ENCODE data around the gene CLEC18B. TPM values are rescaled to one million over a fixed set of nuclear protein-coding genes. Genes with fewer than 3 reads are reported as not detected.
"Not testable (repeated sequence)": the region's sequence is repeated elsewhere in the genome, so short reads cannot be mapped to it uniquely, and the experiment has no call there.

The CLEC18B gene
- total and polyA plus RNA-seq, 7 experiments from 2014 or later: 0.49 to 3.0 (median 1.5) TPM; not detected in 2

DNA sequence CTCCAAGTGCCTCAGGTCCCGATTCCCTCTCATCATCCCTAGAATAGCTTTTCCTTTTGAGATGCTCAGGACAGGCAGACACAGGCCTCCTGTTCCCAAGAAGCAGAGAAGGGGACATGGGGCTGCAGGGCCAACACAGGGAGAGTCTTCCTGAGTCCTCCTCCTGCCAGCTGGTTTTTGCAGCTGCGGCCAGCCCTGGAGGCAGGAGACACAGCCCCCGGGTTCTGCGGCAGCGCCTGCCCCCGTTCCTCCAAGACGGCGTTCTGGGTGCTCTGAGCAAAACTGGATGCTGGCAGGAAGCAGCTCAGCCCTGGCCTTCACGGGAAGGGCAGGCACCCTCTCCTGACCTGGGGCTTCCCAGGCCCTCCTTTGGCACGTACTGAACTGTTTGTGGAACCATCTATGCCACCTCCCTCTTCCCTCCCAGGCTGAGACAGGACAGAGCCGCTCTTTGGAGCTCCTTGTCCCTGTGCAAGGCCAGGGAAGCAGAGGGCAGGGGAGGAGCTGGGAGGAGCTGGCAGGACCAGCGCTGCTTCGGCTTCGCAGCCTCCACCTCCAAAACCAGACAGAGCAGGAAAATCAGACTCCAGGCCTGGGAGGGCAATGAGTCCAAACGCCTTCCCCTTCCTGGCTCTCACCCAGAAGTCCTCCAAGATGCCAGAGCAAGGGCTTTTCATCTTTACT, 22.9 kb downstream of the CLEC18B start:
- H3K27ac ChIP-seq (ENCODE audit: low read depth, low read length); H3K4me1 ChIP-seq (ENCODE audit: control insufficient read depth in 2 of 2, insufficient read depth in 2 of 2, low read length in 2 of 2); POLR2A ChIA-PET; H3K27ac Mint-ChIP-seq; H3K4me3 Mint-ChIP-seq; H3K9me3 Mint-ChIP-seq; H3K36me3 ChIP-seq (ENCODE audit: control insufficient read depth in 2 of 3, insufficient read depth in 3 of 3, low read length in 3 of 3); H3K4me3 ChIP-seq (ENCODE audit: low read length); H3K27me3 ChIP-seq (ENCODE audit: control insufficient read depth in 2 of 2, insufficient read depth in 2 of 2, low read length in 2 of 2); H3K9me3 ChIP-seq (ENCODE audit: control insufficient read depth in 2 of 3, low read length in 3 of 3); DNase-seq; H3K27me3 Mint-ChIP-seq; intact Hi-C loops (cut with micrococcal nuclease); H3K36me3 Mint-ChIP-seq; H3K4me1 Mint-ChIP-seq; CTCF ChIA-PET: not testable (repeated sequence)
- peak; percentile 19 for ATAC-seq

DNA sequence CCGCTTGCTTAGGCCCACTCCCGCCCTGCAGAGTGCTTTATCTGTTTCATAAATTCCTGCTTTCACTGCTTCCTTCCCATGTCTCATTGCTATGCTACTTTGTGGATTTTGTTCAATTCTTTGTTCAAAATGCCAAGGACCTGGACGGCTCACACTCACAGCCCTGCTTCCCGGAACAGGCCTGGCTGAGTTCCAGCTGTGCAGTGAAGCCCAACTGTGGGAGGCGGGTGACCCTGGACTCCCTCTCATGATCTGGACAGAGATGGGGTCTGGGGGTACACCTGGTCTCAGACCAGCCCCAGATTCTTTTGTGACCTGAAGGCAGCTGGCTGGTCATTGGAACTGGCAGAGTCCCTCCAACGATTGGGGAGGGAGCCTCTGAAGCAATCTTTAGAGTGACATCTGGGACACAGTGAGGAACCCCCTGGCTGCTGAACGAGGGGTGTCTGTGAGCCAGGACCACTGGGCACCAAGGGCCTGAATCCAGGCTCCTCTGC, 24.7 kb downstream of the CLEC18B start:
- H3K4me1 ChIP-seq (ENCODE audit: control insufficient read depth in 2 of 2, insufficient read depth in 2 of 2, low read length in 2 of 2); H3K4me1 Mint-ChIP-seq; H3K36me3 Mint-ChIP-seq; H3K27ac ChIP-seq (ENCODE audit: low read depth, low read length); H3K4me3 ChIP-seq (ENCODE audit: low read length); H3K9me3 Mint-ChIP-seq; intact Hi-C loops (cut with micrococcal nuclease); H3K27me3 Mint-ChIP-seq; DNase-seq; H3K27ac Mint-ChIP-seq; CTCF ChIA-PET; H3K27me3 ChIP-seq (ENCODE audit: control insufficient read depth in 2 of 2, insufficient read depth in 2 of 2, low read length in 2 of 2); ATAC-seq; H3K4me3 Mint-ChIP-seq; POLR2A ChIA-PET; H3K9me3 ChIP-seq (ENCODE audit: control insufficient read depth in 2 of 3, low read length in 3 of 3); H3K36me3 ChIP-seq (ENCODE audit: control insufficient read depth in 2 of 3, insufficient read depth in 3 of 3, low read length in 3 of 3): not testable (repeated sequence)

DNA sequence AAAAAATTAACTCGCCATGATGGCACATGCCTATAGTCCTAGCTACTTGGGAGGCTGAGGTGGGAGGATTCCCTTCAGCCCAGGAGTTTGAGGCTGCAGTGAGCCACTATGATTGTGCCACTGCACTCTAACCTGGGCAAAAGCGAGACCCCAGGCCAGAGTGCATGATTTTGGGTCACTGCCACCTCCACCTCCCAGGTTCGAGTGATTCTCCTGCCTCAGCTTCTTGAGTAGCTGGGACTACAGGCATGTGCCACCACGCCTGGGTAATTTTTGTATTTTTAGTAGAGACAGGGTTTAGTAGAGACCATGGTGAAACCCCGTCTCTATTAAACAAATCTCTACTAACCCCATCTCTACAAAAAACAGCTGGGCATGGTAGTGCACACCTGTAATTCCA, 26.7 kb downstream of the CLEC18B start:
- H3K27ac ChIP-seq (ENCODE audit: low read depth, low read length); H3K27me3 Mint-ChIP-seq; H3K4me3 Mint-ChIP-seq; H3K9me3 ChIP-seq (ENCODE audit: control insufficient read depth in 2 of 3, low read length in 3 of 3); H3K4me1 ChIP-seq (ENCODE audit: control insufficient read depth in 2 of 2, insufficient read depth in 2 of 2, low read length in 2 of 2); H3K36me3 ChIP-seq (ENCODE audit: control insufficient read depth in 2 of 3, insufficient read depth in 3 of 3, low read length in 3 of 3); H3K27ac Mint-ChIP-seq; H3K4me1 Mint-ChIP-seq; H3K9me3 Mint-ChIP-seq; POLR2A ChIA-PET; CTCF ChIA-PET; intact Hi-C loops (cut with micrococcal nuclease); ATAC-seq; H3K36me3 Mint-ChIP-seq; DNase-seq; H3K4me3 ChIP-seq (ENCODE audit: low read length); H3K27me3 ChIP-seq (ENCODE audit: control insufficient read depth in 2 of 2, insufficient read depth in 2 of 2, low read length in 2 of 2): not testable (repeated sequence)

DNA sequence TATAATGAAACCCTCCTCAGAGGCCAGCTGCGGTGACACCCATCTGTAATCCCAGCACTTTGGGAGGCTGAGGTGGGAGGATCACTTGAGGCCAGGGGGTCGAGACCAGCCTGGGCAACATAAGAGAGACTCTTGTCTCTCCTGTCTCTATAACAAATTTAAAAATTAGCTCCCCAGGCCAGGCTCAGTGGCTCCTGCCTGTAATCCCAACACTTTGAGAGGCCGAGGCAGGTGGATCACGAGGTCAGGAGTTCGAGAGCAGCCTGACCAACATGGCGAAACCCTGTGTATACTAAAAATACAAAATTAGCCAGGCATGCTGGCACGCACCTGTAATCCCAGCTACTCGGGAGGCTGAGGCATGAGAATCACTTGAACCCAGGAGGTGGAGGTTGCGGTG, 27.1 kb downstream of the CLEC18B start:
- H3K4me1 ChIP-seq (ENCODE audit: control insufficient read depth in 2 of 2, insufficient read depth in 2 of 2, low read length in 2 of 2); H3K4me3 Mint-ChIP-seq; H3K27me3 Mint-ChIP-seq; H3K4me1 Mint-ChIP-seq; H3K27ac ChIP-seq (ENCODE audit: low read depth, low read length); ATAC-seq; POLR2A ChIA-PET; intact Hi-C loops (cut with micrococcal nuclease); H3K36me3 Mint-ChIP-seq; CTCF ChIA-PET; H3K27ac Mint-ChIP-seq; H3K4me3 ChIP-seq (ENCODE audit: low read length); H3K36me3 ChIP-seq (ENCODE audit: control insufficient read depth in 2 of 3, insufficient read depth in 3 of 3, low read length in 3 of 3); DNase-seq; H3K27me3 ChIP-seq (ENCODE audit: control insufficient read depth in 2 of 2, insufficient read depth in 2 of 2, low read length in 2 of 2); H3K9me3 ChIP-seq (ENCODE audit: control insufficient read depth in 2 of 3, low read length in 3 of 3); H3K9me3 Mint-ChIP-seq: not testable (repeated sequence)

DNA sequence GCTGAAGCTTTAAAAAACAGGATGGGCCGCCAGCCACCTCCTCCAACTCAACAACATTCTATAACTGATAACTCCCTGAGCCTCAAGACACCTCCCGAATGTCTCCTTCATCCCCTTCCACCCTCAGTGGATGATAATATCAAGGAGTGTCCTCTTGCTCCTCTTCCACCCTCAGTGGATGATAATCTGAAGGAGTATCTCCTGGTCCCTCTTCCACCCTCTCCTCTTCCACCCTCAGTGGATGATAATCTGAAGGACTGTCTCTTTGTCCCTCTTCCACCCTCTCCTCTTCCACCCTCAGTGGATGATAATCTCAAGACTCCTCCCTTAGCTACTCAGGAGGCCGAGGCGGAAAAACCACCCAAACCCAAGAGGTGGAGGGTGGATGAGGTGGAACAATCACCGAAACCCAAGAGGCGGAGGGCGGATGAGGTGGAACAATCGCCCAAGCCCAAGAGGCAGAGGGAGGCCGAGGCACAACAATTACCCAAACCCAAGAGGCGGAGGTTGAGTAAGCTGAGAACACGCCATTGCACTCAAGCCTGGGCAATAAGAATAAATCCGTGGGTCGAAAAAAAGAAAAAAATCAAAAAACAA, 29.7 kb downstream of the CLEC18B start:
- H3K4me3 ChIP-seq (ENCODE audit: low read length); POLR2A ChIA-PET; H3K4me3 Mint-ChIP-seq; H3K27ac ChIP-seq (ENCODE audit: low read depth, low read length); H3K4me1 ChIP-seq (ENCODE audit: control insufficient read depth in 2 of 2, insufficient read depth in 2 of 2, low read length in 2 of 2); H3K9me3 Mint-ChIP-seq; H3K4me1 Mint-ChIP-seq; H3K27me3 ChIP-seq (ENCODE audit: control insufficient read depth in 2 of 2, insufficient read depth in 2 of 2, low read length in 2 of 2); H3K36me3 Mint-ChIP-seq; intact Hi-C loops (cut with micrococcal nuclease); H3K36me3 ChIP-seq (ENCODE audit: control insufficient read depth in 2 of 3, insufficient read depth in 3 of 3, low read length in 3 of 3); ATAC-seq; H3K9me3 ChIP-seq (ENCODE audit: control insufficient read depth in 2 of 3, low read length in 3 of 3); DNase-seq; CTCF ChIA-PET; H3K27me3 Mint-ChIP-seq: not testable (repeated sequence)
- H3K27ac Mint-ChIP-seq: peak overlapping the region in 1 of 9 donors; percentile 38

DNA sequence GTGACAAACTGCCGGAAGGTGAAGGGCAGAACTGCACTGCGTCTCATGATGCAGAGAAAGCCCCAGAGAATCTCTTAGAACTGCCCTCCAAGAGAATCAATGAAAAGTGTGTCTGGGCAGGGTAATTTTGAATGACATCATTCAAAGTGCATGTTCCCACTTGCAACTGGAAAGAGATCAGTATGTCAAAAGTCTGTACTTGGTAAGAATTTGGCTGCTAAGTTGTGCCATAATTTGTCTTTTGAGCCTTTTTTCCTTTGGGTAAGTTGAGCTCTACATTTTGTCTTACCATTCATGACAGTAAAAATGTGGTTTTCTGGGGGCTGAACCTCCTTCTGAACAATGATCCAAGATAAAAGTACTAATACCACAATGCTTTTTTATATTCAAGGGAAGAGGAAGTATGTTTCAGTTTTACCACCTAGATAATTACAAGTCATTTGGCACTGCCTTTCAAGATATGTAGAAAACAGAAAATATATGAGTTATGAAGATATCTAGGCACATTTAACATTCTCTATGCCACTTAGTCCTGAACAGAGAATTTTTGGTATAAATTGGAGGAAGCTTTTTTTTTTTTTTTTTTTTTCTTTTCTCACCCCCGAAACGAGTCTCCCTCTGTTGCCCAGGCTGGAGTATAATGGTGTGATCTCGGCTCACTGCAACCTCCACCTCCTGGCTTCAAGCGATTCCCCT, 38.8 kb downstream of the CLEC18B start:
- H3K27me3 ChIP-seq (ENCODE audit: control insufficient read depth in 2 of 2, insufficient read depth in 2 of 2, low read length in 2 of 2); intact Hi-C loops (cut with micrococcal nuclease); H3K4me1 ChIP-seq (ENCODE audit: control insufficient read depth in 2 of 2, insufficient read depth in 2 of 2, low read length in 2 of 2); H3K27ac Mint-ChIP-seq; H3K36me3 Mint-ChIP-seq; H3K4me1 Mint-ChIP-seq; H3K27me3 Mint-ChIP-seq; H3K4me3 ChIP-seq (ENCODE audit: low read length); CTCF ChIA-PET; H3K27ac ChIP-seq (ENCODE audit: low read depth, low read length); H3K9me3 Mint-ChIP-seq; ATAC-seq; H3K36me3 ChIP-seq (ENCODE audit: control insufficient read depth in 2 of 3, insufficient read depth in 3 of 3, low read length in 3 of 3); H3K9me3 ChIP-seq (ENCODE audit: control insufficient read depth in 2 of 3, low read length in 3 of 3); POLR2A ChIA-PET: not testable (repeated sequence)
- peak overlapping the region in 1 of 10 donors; percentile 40 for H3K4me3 Mint-ChIP-seq
- peak in 2 of 9 donors; percentile 11 to 23 for DNase-seq

DNA sequence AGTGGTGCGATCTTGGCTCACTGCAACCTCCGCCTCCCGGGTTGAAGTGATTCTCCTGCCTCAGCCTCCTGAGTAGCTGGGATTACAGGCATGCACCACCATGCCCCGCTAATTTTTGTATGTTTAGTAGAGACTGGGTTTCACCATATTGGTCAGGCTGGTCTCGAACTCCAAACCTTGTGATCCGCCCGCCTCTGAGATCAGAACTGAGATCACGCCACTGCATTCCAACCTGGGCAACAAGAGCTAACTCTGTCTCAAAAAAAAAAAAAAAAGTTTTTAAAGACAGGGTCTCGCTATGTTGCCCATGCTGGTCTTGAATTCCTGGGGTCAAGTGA, 47.5 kb downstream of the CLEC18B start:
- H3K4me1 ChIP-seq (ENCODE audit: control insufficient read depth in 2 of 2, insufficient read depth in 2 of 2, low read length in 2 of 2); H3K36me3 Mint-ChIP-seq; H3K9me3 Mint-ChIP-seq; H3K4me1 Mint-ChIP-seq; DNase-seq; H3K4me3 Mint-ChIP-seq; intact Hi-C loops (cut with micrococcal nuclease); H3K27ac Mint-ChIP-seq; ATAC-seq; H3K9me3 ChIP-seq (ENCODE audit: control insufficient read depth in 2 of 3, low read length in 3 of 3); H3K27ac ChIP-seq (ENCODE audit: low read depth, low read length); H3K27me3 Mint-ChIP-seq; H3K36me3 ChIP-seq (ENCODE audit: control insufficient read depth in 2 of 3, insufficient read depth in 3 of 3, low read length in 3 of 3); CTCF ChIA-PET; H3K27me3 ChIP-seq (ENCODE audit: control insufficient read depth in 2 of 2, insufficient read depth in 2 of 2, low read length in 2 of 2); H3K4me3 ChIP-seq (ENCODE audit: low read length): not testable (repeated sequence)
- POLR2A ChIA-PET: interaction anchor here (1.9 kb wide), 1 partner anchor 76 kb away, joined by 8 read pairs; the partner anchor contains the start of gene PSMD7

Data from naive thymus-derived CD4-positive, alpha-beta T cell (primary cell).